ENCODE data around the gene GNG8.

GNG8 gene

DNA sequence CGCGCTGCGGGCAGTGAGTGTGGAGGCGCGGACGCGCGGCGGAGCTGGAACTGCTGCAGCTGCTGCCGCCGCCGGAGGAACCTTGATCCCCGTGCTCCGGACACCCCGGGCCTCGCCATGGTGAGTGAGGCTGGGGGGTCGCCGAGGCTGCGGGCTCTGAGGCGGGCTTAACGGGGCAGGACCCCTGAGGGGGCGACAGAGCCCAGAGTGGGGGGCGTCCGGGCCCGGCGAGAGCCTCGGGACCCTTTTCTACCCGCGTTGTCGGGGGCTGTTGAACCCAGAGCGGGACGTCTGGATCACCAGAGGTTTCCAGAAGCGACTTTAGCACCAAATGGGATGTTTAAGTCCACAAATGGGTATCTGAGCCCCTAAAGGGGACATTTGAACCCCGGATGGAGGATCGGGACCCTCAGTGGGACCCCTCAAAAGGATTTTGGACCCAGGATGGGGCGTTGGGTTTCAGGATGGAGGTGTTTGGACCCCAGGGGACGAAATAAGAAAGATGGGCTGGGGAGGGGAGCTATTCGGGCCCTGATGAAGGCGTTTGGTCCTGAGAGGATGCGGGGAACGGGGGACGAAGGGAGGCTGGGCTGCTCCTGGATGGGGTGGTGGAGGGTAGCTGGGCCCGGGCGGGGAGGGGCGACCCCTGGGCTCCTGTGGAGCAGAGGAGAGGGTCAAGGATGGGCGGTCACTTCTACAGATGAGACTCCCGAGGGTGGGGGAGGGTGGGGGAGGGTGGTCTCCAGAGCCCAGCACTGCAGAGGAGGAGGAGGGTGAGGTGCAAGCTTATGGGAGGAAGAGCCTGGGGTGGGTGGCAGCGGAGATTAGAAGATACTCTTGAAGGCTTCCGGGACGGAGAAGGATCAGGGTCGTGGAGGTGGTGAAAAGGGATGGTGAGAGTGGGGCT lies 34.4 kb downstream of the GNG8 start, which contains the start of gene CALM3:
TSS of gene CALM3 (plus strand) at position 13 of the 907 bp plus-strand sequence. CDS start at position 118, 105 bp downstream.
- no peak for DNase-seq

GRCh38 chr19:46600384-46601317 lies 35.4 kb downstream of the GNG8 start:
- DNase-seq: peak; percentile 99

- DNase-seq: no peak
Measured at GRCh38 chr19:46599716-46600373, 36.2 kb downstream of the GNG8 start.

DNA sequence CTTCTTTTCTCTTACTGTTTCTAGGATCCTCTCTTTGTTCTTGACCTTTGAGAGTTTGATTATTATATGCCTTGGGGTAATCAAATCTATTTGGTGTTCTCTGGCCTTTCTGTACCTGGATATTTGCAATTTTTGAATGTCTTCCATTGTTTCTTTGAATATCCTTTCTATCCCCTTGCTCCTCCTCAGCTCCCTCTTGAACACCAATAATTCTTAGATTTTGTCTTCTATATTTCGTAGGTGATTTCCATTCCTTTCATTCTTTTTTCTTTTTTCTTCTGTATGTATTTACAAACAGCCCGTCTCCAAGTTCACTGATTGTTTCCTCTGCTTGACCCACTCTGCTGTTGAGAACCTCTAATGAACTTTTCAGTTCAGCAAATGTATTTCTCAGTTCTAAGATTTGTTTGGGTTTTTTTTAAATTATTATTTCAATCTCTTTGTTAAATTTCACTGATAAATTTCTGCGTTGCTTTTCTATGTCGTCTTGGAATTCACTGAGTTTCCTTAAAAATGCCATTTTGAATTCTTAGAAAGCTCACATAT lies 37.6 kb downstream of the GNG8 start:
- DNase-seq: no peak

- no peak for DNase-seq
Measured at GRCh38 chr19:46596008-46596407, 40.0 kb downstream of the GNG8 start.

DNA sequence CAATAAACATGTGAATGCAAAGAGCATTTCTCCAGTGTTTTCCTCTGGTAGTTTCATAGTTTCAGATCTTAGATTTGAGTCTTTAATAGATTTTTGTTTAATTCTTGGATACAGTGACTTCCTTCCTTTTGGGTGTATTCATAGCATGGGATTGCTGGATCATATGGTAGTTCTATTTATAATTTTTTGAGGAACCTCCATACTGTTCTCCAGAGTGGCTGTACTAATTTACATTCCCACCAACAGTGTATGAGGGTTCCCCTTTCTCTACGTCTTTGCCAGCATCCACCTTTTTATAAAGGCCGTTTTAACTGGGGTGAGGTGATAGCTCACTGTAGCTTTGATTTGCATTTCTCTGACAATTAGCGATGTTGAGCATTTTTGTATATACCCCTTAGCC lies 44.1 kb downstream of the GNG8 start:
- no peak for DNase-seq

DNA sequence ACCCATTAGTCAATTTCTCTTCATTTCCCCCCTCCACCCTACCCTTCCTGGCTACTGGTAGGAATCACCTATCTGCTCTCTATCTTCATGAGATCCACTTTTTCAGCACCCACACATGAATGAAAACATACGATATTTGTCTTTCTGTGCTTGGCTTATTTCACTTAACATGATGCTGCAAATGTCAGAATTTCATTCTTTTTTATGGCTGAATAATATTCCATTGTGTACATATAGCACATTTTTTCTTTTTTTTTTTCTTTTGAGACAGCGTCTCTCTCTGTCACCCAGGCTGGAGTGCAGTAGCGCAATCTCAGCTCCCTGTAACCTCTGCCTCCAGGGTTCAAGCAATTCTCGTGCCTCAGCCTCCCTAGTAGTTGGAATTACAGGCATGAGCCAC lies 44.7 kb downstream of the GNG8 start:
- no peak for DNase-seq

DNA sequence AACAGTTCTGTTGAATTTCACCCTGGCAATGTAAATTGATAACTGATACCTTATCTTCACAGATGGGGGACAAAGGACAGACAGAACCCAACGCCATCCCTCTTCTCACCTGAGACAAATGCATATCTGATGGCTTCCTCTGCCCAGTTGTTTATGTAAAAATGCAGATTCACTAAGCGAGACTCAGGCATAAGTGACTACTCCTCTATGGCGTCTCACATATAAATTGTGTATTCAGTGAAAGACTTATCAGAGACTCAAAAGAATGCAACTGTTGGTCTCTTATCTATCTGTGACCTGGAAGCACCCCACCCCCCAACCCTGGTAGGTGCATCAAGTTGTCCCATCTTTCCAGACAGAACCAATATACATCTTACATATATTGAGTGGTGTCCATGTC lies 48.1 kb downstream of the GNG8 start:
- no peak for DNase-seq

DNA sequence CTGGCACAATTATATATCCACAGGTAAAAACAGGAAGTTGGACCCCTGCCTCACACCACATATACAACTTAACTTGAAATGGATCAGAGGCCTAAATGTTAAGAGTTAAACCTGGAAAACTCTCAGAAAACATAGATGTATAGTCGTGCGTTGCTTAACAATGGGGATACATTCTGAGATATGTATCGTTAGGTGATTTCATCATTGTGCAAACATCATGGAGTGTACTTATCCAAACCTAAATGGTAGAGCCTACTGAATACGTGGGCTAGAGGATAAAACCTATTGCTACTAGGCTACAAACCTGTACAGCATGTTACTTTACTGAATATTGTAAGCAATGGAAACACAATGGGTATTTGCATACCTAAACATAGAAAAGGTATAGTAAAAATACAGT lies 49.7 kb downstream of the GNG8 start:
- DNase-seq: no peak

DNA sequence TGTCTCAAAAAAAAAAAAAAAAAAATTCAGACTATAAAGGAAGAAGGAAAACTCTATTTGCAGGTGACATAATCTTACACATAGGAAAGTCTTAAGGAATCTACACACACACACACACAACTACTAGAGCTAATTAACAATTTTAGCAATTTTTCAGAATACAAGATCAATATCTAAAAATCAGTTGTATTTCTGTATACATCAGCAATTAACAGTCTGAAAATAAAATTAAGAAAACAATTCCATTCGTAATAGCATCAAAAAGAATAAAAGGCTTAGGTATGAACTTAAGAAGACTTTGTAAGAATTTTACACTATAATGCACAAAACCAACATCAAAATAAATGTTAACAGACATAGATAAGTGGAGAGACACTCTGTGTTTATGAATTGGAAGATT lies 50.5 kb downstream of the GNG8 start:
- DNase-seq: no peak

Measured in activated CD4-positive, alpha-beta T cell treated with anti-CD3 and anti-CD28 coated beads, Interleukin-2, amount 50 U/mL, for 48 hours (primary cell).